Esophagus muscularis mucosa (tissue), 3 donors: ENCODE measurements around the gene TRMT1.

Experiments used
- CTCF ChIP-seq, 3 experiments: fragments of 200-600 bp in 2 of 3; fragments of 450-650 bp in 1 of 3; sonication (generic) in 2 of 3; IDR thresholded peaks; one replicate each; pipeline ENCODE4 v1.5.1; 2017 to 2019; ENCODE audit warnings: antibody characterized with exemption in 3 of 3, mild to moderate bottlenecking in 2 of 3, moderate library complexity in 1 of 3
- POLR2A ChIP-seq: fragments of 450-650 bp; IDR thresholded peaks from one replicate; pipeline ENCODE4 v1.6.1; 2017; ENCODE audit warnings: antibody characterized with exemption, moderate library complexity, mild to moderate bottlenecking, low read depth
- POLR2AphosphoS5 ChIP-seq, 2 donors: sonication (generic); formaldehyde crosslinking; IDR thresholded peaks; one replicate each; pipeline ENCODE4 v1.6.1; 2017; ENCODE audit warnings: antibody characterized with exemption in 2 of 2

- TF ChIP-seq CTCF (IDR thresholded peaks at IDR 0.05) (no peak), POLR2A (no peak), POLR2AphosphoS5 (IDR thresholded peaks at IDR 0.05) (peak; percentile 32 to 40)
Observed at GRCh38 chr19:13164343-13165161, 48.0 kb upstream of the TRMT1 start.
